GM12878 (cell line): ENCODE measurements around the gene APCDD1L. TPM values are rescaled to one million over a fixed set of nuclear protein-coding genes. Genes with fewer than 3 reads are reported as not detected.

Experiments
- ATAC-seq: fragments of 200-7000 bp; cut with Tn5 transposase; 3 replicates; pipeline ENCODE4 v1.9.1; 2020; ENCODE audit warnings: mild to moderate bottlenecking, moderate library complexity
- BruUV-seq: library from RNA; stranded (reverse); fragments of 400-500 nt; replicated peaks from 2 replicates; lab custom pipeline; 2021; lab: Mats Ljungman, UMichigan
- CTCF ChIA-PET: fragments of 300-600 bp; sonication (Branson Sonifier 250); formaldehyde crosslinking; extraction: SDS; loops from one replicate; lab custom pipeline; 2021; ENCODE audit warnings: inconsistent platforms; lab: Yijun Ruan, JAX
- POLR2A ChIA-PET: fragments of 350-600 bp; formaldehyde crosslinking; extraction: SDS; loops from one replicate; lab custom pipeline; 2021; ENCODE audit warnings: inconsistent platforms; lab: Charles Lee
- RAD21 ChIA-PET: fragments of 300-600 bp; sonication (Branson Sonifier 250); formaldehyde crosslinking; loops from one replicate; lab custom pipeline; 2023; ENCODE audit warnings: antibody characterized with exemption; ENCODE audit not compliant: unreplicated experiment; lab: Charles Lee
- SMC1A ChIA-PET: fragments of 300-600 bp; sonication (Branson Sonifier 250); formaldehyde crosslinking; loops from one replicate; lab custom pipeline; 2023; ENCODE audit not compliant: unreplicated experiment, uncharacterized antibody; lab: Charles Lee
- DNase-seq: peaks from one replicate; pipeline ENCODE4 v3.0.0-alpha.2; 2011; ENCODE audit warnings: low read depth, low spot score
- FAIRE-seq: peaks from 3 replicates; lab custom pipeline; 2011; peaks lifted over from hg19 to GRCh38; lab: Jason Lieb, UNC
- H2AFZ ChIP-seq: 2 replicates; pipeline ENCODE4 v1.6.0; 2011; ENCODE audit warnings: low read depth, low read length, control low read depth; ENCODE audit not compliant: control insufficient read depth
- H3K27ac ChIP-seq: 2 replicates; pipeline ENCODE4 v1.5.1; 2011; ENCODE audit warnings: control low read depth; ENCODE audit not compliant: control insufficient read depth, insufficient read depth
- H3K27me3 ChIP-seq, 2 experiments: replicated peaks in 1 of 2; 2 replicates each; pipeline versions ENCODE4 v1.6.0 to v1.6.1; 2011; ENCODE audit warnings: low read length in 1 of 2; ENCODE audit not compliant: control insufficient read depth in 2 of 2, insufficient read depth in 2 of 2
- H3K36me3 ChIP-seq, 2 experiments: 2 replicates each; pipeline ENCODE4 v1.5.1; 2011; ENCODE audit warnings: low read length in 1 of 2; ENCODE audit not compliant: control insufficient read depth in 2 of 2, insufficient read depth in 2 of 2
- H3K4me1 ChIP-seq: 2 replicates; pipeline ENCODE4 v1.6.1; 2011; ENCODE audit warnings: mild to moderate bottlenecking, low read length, moderate library complexity, mixed read lengths; ENCODE audit not compliant: control insufficient read depth, insufficient read depth
- H3K4me2 ChIP-seq: 2 replicates; pipeline ENCODE4 v1.6.0; 2011; ENCODE audit warnings: control low read depth; ENCODE audit not compliant: control insufficient read depth, insufficient read depth
- H3K4me3 ChIP-seq: fragments of 200-600 bp; sonication (generic); 2 replicates; pipeline ENCODE4 v1.5.1; 2016
- H3K79me2 ChIP-seq: 2 replicates; pipeline ENCODE4 v1.6.0; 2011; ENCODE audit warnings: low read length; ENCODE audit not compliant: control insufficient read depth, insufficient read depth
- H3K9ac ChIP-seq: 2 replicates; pipeline ENCODE4 v1.8.0; 2011; ENCODE audit warnings: low read length, control low read depth, mixed read lengths; ENCODE audit not compliant: control insufficient read depth, insufficient read depth
- H3K9me3 ChIP-seq: replicated peaks from 3 replicates; pipeline ENCODE4 v1.5.1; 2011; ENCODE audit warnings: mild to moderate bottlenecking, low read length; ENCODE audit not compliant: control insufficient read depth, insufficient read depth
- H4K20me1 ChIP-seq: 2 replicates; pipeline ENCODE4 v1.6.0; 2011; ENCODE audit not compliant: control insufficient read depth, insufficient read depth
- HCFC1 ChIP-seq: fragments of 150-350 bp; IDR thresholded peaks from 2 replicates; pipeline ENCODE4 v1.6.1; 2014; ENCODE audit warnings: low read length
- KAT2A ChIP-seq: conservative IDR thresholded peaks from 2 replicates; pipeline ENCODE4 v1.6.1; 2011; ENCODE audit warnings: low read depth, low read length; ENCODE audit not compliant: control insufficient read depth
- MEF2A ChIP-seq: IDR thresholded peaks from 2 replicates; pipeline ENCODE4 v1.6.1; 2011; ENCODE audit warnings: low read depth, mild to moderate bottlenecking, low read length, moderate library complexity; ENCODE audit not compliant: insufficient read depth
- MEF2B ChIP-seq: fragments of 450-650 bp; IDR thresholded peaks from 2 replicates; pipeline ENCODE4 v1.6.1; 2018; ENCODE audit warnings: mild to moderate bottlenecking, moderate library complexity; ENCODE audit not compliant: partially characterized antibody, poor library complexity, severe bottlenecking
- MTA2 ChIP-seq: fragments of 450-650 bp; IDR thresholded peaks from 2 replicates; pipeline ENCODE4 v1.6.1; 2016; ENCODE audit warnings: low read depth, mild to moderate bottlenecking, moderate library complexity
- MXI1 ChIP-seq: fragments of 150-350 bp; IDR thresholded peaks from 2 replicates; pipeline ENCODE4 v1.6.1; 2011; ENCODE audit warnings: low read depth, mild to moderate bottlenecking, inconsistent platforms, low read length, improper control_type of control experiment
- NR2F1 ChIP-seq: fragments of 450-650 bp; conservative IDR thresholded peaks from 2 replicates; pipeline ENCODE4 v1.6.1; 2017; ENCODE audit warnings: mild to moderate bottlenecking
- POU2F2 ChIP-seq: IDR thresholded peaks from 3 replicates; pipeline ENCODE4 v1.6.1; 2011; ENCODE audit warnings: low read depth, mild to moderate bottlenecking, low read length, borderline replicate concordance
- RCOR1 ChIP-seq: conservative IDR thresholded peaks from 2 replicates; pipeline ENCODE4 v1.6.1; 2012; ENCODE audit warnings: low read depth, low read length, improper control_type of control experiment
- ZZZ3 ChIP-seq: IDR thresholded peaks from 2 replicates; pipeline ENCODE4 v1.6.1; 2011; ENCODE audit warnings: low read depth; ENCODE audit not compliant: control insufficient read depth, insufficient read length
- WGBS: methylation state at CpG from one replicate; pipeline ENCODE4 v1.1.6; 2016; ENCODE audit warnings: low lambda C conversion rate; ENCODE audit not compliant: insufficient replicate concordance, insufficient coverage; ENCODE audit errors: missing lambda C conversion rate; 5-methylcytosine and 5-hydroxymethylcytosine counted together
- in situ Hi-C: fragments of 300-500 bp; cut with MboI; formaldehyde crosslinking; loops from 9 replicates; pipeline ENCODE4 v1.14.3; 2018; ENCODE audit warnings: mixed read lengths
- intact Hi-C: fragments of 100-400 bp; cut with micrococcal nuclease; formaldehyde crosslinking; loops from one replicate; pipeline ENCODE4 v1.14.2; 2022; ENCODE audit not compliant: unreplicated experiment
- polyA plus RNA-seq, 11 experiments: library from polyadenylated mRNA; depleted of rRNA in 4 of 11; unstranded in 6 of 11; stranded (reverse) in 5 of 11; fragments of >200 nt; fragmentation: Nextera tagmentation in 4 of 11; fragmentation: Illumina TruSeq in 1 of 11; extraction: Ambion mirVana in 4 of 11; extraction: Trizol in 1 of 11; gene quantifications; 1 replicate in 1 of 11; 2 replicates in 10 of 11; pipeline versions ENCODE4 v1.2.1 to v1.2.3, GENCODE V29; 2011 to 2016; ENCODE audit warnings: inconsistent platforms in 2 of 11, missing spikeins in 2 of 11, low read depth in 1 of 11
- total RNA-seq, 4 experiments: library from RNA; depleted of rRNA in 3 of 4; stranded (reverse); fragments of >200 nt in 3 of 4; fragmentation: Illumina TruSeq in 1 of 4; extraction: Trizol in 1 of 4; gene quantifications; 2 replicates each; pipeline versions ENCODE4 v1.2.1 to v1.2.3, GENCODE V29; 2013 to 2021
- TF ChIP-seq, protein P1 (sequence below): fragments of 450-650 bp; formaldehyde crosslinking; IDR thresholded peaks from 2 replicates; pipeline ENCODE4 v1.4.0; 2022; ENCODE audit warnings: mild to moderate bottlenecking, moderate library complexity

The APCDD1L gene
- total and polyA plus RNA-seq, 10 of the 15 experiments (the other 5 are each of a cell fraction or from before 2014, with no cell fraction given): 0.14 to 0.50 TPM; not detected in 8

DNA sequence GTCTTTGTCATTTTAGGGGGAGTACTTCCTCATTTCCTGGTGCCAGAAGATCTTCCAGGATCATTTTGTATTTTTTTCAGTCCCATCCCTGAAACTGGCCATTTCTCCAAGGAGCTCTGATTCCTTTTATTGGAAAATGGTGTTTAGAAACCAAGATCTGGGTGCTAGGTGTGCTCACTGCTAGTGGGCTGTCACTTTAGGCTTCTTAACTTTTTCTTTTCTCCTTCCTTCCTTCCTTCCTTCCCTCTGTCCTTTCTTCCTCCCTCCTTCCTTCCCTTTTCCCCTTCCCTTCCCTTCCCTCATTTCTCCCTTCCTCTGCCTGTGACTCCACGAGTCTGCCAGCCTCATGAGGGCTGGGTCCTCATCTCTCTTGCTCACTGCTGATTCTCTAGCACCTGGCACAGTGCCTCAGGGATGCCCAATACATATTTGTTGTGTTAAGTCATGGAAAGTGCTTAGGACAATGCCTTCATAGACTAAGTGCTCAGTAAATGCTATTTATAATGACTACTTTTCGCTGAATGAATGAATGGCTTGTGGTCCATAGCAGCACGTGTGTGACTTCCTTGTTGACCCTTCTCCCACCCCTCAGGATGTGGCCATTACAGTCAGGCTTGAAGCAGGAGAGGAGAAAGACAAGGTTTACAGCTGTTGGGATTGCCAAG, 36.9 kb downstream of the APCDD1L start:
- CTCF ChIA-PET: interaction anchor here (0.6 kb wide), 1 partner anchor 142 kb away, joined by 3 read pairs; no protein-coding TSS in a partner anchor
- Histone ChIP-seq H4K20me1 (no peaks in the 10 kb centered on the region), H3K9ac (no peak overlapping the region), H3K27me3 (no peaks in the 10 kb centered on the region), H3K4me3 (no peak overlapping the region), H2AFZ (no peak overlapping the region), H3K36me3 (no peaks in the 10 kb centered on the region), H3K4me2 (no peak overlapping the region), H3K79me2 (no peaks in the 10 kb centered on the region), H3K9me3 (no peaks in the 10 kb centered on the region; the same call in 2 of the 3 replicates), H3K27ac (no peak overlapping the region), H3K4me1 (no peaks in the 10 kb centered on the region)
- in situ Hi-C loops: loop anchor here (10.0 kb wide), 1 partner anchor 57 kb away; no protein-coding TSS in a partner anchor
- no peak for TF ChIP-seq POU2F2
- TF ChIP-seq MEF2B: no peak
- no peak for TF ChIP-seq MEF2A
- TF ChIP-seq RCOR1: no peak
- TF ChIP-seq MXI1: no peak
- TF ChIP-seq NR2F1: no peak
- TF ChIP-seq MTA2: no peak
- TF ChIP-seq KAT2A: no peak
- TF ChIP-seq HCFC1: no peak
- TF ChIP-seq, protein P1, sequence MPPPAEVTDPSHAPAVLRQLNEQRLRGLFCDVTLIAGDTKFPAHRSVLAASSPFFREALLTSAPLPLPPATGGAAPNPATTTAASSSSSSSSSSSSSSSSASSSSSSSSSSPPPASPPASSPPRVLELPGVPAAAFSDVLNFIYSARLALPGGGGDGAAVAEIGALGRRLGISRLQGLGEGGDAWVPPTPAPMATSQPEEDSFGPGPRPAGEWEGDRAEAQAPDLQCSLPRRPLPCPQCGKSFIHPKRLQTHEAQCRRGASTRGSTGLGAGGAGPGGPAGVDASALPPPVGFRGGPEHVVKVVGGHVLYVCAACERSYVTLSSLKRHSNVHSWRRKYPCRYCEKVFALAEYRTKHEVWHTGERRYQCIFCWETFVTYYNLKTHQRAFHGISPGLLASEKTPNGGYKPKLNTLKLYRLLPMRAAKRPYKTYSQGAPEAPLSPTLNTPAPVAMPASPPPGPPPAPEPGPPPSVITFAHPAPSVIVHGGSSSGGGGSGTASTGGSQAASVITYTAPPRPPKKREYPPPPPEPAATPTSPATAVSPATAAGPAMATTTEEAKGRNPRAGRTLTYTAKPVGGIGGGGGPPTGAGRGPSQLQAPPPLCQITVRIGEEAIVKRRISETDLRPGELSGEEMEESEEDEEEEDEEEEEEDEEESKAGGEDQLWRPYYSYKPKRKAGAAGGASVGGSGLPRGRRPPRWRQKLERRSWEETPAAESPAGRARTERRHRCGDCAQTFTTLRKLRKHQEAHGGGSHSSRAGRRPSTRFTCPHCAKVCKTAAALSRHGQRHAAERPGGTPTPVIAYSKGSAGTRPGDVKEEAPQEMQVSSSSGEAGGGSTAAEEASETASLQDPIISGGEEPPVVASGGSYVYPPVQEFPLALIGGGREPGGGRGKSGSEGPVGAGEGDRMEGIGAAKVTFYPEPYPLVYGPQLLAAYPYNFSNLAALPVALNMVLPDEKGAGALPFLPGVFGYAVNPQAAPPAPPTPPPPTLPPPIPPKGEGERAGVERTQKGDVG (CRISPR knock-in tag): no peak
- TF ChIP-seq ZZZ3: no peak
- no TSS peak for BruUV-seq
- ATAC-seq (no peak), FAIRE-seq (no peak), DNase-seq (no peak)
- RAD21 ChIA-PET: no interaction called here
- 0% methylated on average over 3 of the region's 3 CpGs for WGBS
- intact Hi-C loops: no loop called here
- SMC1A ChIA-PET: no interaction called here
- POLR2A ChIA-PET: no interaction called here
